HG03159 (cell line): ENCODE measurements around the gene PRKAG2.
"Not testable (repeated sequence)": the region's sequence is repeated elsewhere in the genome, so short reads cannot be mapped to it uniquely, and the experiment has no call there.

Experiments used
- ATAC-seq: cut with Tn5 transposase; IDR thresholded peaks from one replicate; pipeline ENCODE4 v1.9.1; 2021; ENCODE audit warnings: mild to moderate bottlenecking, moderate library complexity; ENCODE audit not compliant: unreplicated experiment

Gene PRKAG2

DNA sequence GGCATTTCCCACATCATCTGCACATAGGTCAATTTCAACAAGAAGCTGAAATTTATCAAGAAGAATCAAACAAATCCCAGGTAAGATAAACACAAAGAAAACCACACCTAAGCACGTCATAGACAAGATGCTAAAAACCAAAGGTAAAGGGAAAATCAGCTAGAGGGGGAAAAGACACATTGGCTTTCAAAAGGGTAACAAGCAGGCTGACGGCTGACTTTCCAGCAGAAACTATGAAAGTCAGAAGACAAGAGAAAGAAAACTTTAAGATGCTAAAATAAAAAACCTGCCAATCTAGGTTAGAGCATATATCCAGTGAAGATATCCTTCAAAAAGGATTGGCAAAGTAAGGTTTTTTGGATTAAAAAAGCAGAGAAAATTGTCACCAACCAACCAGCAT is 297.3 kb downstream of the PRKAG2 start:
- no peak for ATAC-seq

DNA sequence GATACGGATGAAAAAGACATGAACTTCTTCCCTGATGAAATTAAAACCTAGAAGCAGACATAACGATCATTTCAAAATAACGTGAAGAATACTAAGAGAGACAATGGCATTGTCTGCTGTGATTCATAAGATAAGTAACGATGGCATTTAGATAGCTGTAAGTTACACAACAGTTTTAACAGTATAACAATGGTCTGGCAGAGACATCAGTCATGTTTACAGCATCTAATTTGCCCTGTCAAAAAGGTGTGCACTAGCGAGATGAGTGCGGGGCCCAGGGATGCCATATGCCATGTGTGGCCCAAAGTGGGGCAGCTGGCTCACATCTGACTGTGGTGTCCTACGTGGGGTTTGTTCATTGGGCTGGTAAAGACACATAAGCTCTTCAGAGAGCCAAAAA is 301.5 kb downstream of the PRKAG2 start:
- no peak for ATAC-seq

DNA sequence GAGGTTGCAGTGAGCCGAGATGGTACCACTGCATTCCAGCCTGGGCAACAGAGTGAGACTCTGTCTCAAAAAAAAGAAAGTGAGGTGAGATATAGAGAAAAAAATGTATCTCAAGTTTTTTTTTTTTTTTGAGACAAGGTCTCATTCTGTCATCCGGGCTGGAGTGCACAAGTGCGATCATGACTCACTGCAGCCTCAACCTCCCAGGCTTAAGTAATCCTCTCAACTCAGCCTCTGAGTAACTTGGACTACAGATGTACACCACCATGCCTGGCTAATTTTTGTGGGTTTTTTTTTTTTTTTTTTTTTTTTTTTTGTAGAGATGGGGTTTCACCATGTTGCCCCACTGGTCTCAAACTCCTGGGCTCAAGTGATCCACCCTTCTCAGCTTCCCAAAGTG is 303.9 kb downstream of the PRKAG2 start:
- not testable (repeated sequence) for ATAC-seq

DNA sequence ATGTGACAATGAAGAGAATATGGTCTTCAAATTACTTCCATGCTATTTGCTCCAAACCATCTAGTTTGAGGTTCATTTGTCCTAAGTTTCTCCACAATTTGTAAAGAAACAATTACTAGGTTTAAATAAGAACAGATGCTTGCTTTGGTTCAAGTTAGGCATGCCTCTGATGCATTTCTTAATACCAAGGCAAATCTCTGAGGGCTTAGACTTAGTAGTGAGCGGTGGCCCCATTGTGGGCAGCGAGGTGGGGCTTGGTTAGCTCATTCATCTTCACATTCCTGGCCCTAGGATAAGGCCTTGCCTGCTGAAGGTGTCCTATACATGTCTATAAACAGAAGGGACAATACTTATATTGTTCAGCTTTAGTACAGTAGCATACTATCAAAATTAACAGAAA is 304.8 kb downstream of the PRKAG2 start:
- ATAC-seq = no peak

DNA sequence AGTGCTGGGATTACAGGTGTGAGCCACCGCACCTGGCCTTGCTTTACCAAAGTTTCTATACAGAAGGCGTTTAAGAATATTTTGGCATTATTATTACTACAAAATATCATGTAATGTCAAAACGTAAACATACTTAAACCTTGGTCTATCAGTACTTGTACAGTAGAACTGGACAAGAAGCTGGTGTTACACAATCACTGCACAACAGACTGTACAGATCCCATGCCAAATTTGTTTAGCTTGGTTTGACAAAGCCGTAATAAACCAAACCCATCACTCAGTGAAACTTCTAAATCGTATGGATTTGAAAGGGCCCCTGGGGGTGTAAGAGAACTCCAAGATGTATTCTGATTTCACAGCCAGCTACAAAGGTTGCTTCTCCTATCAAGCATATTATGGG is 305.4 kb downstream of the PRKAG2 start:
- ATAC-seq = no peak

DNA sequence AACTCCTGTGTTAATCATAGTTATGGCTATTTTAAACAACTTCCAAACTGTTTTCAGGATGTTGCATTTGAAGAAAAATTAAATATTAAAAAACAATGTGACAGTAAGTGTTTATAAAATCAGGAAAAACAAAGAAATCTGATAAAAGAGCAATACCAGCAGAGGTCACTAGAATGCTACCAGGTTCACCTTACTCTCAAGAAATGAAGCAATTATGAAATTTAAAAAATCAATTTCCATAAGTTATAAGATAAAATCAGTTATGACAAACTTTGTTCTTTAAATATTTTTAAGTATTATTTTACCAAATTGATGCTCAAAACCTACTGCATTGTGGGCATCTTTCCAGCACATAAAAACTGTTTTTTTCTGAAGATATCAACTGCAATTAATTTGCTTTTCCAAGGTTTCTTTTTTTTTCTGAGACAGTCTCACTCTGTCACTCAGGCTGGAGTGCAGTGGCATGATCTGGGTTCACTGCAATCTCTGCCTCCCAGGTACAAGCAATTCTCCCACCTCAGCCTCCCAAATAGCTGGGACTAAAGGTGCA is 306.5 kb downstream of the PRKAG2 start:
- no peak for ATAC-seq

DNA sequence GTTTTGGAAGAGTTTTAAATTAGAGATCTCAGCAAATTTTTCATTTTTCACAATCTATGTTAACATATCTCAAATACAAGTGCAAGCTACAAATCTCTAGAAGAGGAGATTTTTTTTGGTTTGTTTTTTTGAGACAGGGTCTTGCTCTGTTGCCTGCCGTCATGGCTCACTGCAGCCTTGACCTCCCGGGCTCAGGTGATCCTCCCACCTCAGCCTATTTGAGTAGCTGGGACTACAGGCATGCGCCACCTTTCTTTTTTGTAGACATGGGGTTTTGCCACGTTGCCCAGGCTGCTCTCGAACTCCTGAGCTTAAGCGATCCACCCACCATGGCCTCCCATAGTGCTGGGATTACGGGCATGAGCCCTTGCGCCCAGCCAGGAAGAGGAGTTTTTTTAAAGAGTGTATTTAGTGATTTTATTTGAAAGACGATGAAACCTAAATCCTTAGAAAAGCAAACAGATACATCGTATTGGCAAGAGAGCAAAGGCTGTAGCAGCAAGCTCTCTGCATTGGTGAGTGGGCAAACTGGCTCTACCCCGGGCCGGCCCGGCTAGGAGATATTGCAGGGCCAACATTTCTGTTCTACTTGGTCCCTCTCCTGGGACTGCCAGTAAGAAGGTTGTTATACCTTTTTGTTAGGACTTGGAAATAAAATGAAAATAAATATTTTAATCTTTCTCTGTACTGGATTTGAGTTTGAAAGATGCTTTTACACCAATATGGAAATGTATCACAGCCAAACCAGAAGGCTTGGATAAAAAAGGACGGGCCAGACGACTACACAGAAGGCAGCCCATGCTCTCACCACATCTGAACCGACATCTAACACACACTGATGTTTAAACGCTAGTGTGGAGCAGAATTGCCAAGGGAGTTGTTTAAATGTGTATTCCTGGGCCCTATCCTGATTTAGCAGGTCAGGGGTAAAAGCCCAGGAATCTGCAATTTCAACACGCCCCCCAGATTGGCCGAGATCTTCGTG is 307.7 kb downstream of the PRKAG2 start:
- no peak for ATAC-seq

DNA sequence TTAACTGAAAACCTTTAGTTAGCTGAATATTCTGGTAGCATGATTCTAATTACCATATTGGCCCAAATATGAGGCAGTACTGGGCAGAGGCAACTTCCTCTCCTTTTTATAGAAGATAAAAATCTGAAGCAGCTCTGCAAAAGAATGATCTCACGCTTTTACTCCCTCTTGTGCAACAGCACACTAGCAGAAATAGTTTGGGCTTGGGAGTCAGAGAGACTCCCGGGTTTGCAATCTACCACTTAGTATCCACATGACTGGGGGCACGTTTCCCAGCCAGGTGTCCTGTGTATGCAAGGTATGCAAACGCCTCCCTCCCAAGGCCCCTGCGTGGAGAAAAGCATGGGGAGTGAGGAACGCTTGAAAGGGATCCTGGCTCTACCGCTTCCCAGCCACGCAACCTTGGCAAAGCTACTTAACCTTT is 310.0 kb downstream of the PRKAG2 start:
- ATAC-seq = no peak

DNA sequence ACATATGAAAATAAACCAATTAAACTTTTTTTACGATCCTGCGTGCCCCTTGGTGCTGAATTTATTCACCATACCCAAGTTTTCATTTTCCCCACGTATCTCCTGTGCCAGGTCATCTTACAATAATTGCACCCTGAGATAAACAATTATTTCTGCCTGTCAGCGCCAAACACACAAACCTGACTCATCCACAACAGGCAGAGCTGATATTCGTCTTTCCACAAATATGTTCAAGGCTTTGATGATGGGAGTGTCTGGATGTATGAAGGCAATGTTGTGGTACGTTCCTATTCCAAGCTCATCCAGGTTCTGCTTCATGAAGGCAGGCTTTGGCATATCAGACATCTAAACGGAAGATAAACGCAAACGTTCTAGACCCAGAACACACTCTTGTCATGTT is 311.4 kb downstream of the PRKAG2 start:
- no peak for ATAC-seq

DNA sequence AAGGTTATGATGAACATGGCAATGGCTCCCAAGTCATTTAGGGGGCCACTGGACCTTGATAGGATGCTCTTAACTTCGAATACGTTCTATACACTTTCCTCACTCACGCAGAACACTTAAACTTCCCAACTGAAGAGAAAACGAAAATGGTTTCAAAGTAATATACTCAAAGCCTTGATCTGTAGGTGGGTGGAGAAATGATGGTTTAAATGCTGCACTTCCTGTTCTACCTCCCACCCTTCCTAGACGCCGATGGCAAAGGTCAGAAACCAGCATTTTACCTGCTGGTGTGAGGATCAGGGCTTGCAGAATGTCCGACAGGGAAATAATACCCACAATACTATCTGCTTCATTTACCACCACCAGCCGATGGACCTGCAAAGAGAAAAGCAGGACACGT is 316.7 kb downstream of the PRKAG2 start:
- no peak for ATAC-seq

DNA sequence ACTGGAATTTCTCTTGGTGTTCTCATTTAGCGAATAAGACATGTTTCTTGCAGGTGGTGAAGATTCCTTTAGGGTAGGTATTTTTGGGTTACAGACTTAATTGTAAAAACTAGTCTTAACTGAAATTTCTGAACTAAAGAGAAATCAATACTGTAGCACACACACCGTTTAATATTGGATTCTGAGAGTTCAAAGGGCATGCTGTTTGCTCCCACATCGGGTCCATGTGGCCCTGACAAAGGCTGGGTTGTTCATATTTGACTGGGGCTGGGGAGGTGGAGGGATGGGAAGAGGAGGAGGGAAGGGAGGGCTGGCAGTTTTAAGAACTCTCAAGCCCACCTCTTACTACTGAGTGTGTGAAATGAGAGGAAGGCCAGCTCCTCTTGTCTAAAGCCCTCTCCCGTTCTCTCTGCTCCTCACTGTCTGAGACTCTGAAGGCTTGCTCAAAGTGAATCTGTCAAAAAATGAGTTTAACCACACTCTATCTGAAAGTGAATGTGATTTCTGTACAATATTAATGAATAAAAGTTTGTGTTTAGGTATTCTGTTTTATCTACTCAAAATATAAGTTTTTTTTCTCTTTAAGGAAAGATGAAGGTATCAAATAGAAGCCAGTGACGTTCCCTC is 317.2 kb downstream of the PRKAG2 start:
- ATAC-seq = no peak

DNA sequence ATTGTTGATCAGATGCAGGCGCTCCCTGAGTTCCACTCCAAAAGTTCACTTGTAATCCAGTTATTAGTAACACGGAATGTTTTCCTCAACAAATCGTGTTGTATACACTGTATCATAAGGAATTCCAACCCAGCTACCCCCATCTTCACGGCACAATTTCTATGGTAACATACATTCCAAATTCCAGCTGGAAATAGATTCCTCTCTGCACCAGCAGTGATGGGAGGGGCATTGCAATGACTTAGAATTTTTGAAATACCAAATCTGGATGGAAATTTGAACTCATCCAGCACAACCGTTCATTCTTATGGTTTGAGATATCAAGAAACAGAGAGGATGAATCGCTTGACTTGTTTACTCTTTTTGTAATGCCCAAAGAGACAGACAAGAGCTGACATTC is 318.3 kb downstream of the PRKAG2 start:
- ATAC-seq = no peak

DNA sequence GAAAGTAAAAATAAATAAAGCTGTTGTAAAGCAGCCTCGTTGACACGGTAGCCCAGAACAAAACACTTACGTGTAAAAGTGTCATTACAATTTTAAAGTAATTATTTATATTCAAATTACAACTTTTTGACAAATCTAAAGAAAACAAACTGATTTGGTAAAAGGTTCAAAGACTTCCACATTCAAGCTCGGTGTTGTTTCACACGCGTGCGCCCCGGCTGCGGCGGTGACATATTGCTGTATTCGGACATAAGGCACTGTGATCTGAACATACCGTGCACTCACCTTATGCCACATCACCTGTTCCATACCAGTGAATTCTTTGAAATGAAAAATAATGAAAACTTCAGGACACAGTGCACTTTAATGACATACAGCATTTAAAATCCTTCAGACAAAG is 320.3 kb downstream of the PRKAG2 start:
- ATAC-seq = no peak

DNA sequence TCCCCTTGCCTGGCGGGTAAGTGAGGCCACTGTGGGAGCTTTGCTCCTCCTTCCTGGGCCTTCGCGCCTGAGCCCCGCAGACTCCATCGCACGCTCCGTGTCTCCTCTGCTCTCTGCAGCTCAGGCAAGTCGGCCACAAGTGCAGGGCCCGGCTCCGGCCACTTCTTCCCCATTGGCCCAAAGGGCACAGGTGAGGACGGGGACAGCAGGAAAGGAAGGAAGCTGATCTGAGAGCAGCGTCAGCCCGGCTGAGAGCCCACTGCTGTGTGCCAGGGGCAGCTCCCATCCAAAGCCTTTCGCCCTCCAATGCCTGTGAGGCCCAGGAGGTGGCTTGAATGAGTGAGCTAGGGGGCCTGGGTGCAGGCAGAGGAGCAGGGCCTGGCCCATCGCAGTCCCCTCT is 323.6 kb downstream of the PRKAG2 start:
- no peak for ATAC-seq

DNA sequence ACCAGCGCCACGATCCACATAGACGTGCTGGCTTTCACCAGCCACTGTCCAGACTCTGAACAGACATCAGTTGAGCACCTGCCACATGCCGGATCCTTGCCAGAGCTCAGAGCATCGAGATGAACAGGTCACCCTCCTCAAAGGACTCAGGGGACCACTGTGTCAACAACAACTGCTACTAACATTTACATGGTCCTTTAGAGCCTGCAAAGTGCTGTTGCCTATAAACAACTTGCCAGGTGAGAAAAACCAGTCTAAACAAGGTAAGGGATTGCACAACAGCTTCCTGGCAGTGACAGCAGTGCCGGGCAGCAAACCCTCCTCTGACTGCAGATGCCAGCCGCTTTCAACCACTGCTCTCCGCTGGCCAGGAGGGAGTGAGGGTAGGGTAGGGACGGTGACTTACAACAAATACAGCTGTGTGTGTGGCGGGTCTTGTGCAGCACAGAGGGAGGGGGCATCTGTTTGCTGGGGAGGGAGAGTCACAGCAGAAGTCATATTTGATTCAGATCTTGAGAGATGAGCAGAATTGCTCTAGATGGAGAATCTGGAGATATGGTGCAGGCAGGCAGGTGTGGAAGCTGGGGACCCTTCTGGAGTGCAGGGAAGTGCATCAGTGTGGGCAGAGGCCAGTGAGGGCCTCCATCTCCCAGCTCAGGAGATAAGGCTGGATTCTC is 324.4 kb downstream of the PRKAG2 start:
- no peak for ATAC-seq

DNA sequence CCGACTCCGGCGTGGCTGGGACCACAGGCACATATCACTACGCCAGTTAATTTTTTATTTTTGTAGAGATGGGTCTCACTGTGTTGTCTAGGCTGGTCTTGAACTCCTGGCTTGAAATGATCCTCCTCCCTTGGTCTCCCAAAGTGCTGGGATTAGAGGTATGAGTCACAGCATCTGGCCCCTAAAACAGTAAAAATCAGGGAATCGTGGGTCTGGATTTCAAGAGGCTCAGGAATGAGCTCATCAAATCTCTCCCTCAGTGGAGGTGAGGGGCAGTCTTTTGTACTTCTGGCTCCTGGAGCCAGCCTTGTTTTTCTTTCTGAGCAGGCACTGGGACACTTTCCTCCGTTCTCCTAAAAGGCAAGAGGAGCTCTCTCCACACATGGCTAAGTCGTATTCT is 325.1 kb downstream of the PRKAG2 start:
- no peak for ATAC-seq

DNA sequence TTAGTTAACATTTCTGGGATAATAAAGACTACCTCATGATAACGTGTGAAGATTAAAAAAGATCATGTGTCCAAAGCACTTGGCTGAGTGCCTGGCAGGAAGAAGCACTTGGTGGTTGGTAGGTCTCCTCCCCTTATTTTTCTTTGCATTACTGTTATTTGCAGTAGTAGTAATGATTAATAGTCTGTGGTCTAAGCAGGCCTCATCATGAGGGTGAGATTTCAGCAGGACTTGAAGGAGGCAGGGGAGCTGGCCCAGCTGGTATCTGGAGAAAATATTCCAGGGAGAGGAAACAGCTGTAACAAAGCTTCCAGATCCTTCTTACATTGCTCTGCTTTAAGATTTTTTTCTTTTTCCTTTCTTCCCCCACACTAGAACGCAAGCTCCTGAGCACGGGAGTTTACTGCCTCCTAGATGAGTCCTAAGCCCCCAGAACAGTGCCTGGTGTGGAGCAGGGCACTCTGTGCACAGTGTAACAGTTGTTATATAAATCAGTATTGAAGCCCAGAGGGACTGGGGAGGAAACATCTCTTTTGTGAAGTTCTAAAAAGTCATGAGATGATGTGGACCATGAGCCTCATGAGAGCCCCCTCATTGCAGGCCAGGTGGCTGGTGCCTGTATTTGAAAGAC is 326.1 kb downstream of the PRKAG2 start:
- no peak for ATAC-seq

DNA sequence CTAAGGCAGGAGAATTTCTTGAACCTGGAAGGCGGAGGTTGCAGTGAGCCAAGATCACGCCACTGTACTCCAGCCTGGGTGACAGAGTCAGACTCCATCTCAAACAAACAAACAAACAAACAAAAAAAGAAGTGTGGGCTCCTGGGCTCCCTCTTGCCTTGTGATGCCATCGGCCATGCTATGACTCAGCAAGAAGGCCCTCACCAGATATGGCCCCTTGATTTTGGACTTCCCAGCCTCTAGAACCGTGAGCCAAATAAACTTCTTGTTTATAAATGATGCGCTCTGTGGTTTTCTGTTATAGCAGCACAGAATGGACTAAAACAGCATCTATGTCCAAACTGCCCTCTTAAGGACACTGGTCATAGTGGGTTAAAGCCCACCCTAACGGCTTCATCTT is 327.3 kb downstream of the PRKAG2 start:
- no peak for ATAC-seq

DNA sequence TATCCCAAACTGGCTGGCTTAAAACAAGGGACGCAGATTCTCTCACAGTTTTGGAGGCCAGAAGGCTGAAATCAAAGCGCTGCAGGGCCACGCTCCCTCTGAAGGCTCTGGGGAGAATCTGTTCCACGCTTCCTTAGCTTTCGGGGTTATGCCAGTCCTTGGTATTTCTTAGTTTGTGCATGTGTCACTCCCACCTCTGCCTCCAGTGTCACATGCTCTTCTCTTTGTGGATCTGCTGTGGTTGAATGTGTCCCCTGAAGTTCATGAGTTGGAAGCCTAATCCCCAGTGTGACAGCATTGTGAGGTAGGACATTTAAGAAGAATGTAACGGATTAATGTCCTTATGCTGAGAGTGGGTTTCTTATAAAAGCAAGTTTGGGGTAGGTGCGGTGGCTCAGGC is 327.8 kb downstream of the PRKAG2 start:
- ATAC-seq = no peak

DNA sequence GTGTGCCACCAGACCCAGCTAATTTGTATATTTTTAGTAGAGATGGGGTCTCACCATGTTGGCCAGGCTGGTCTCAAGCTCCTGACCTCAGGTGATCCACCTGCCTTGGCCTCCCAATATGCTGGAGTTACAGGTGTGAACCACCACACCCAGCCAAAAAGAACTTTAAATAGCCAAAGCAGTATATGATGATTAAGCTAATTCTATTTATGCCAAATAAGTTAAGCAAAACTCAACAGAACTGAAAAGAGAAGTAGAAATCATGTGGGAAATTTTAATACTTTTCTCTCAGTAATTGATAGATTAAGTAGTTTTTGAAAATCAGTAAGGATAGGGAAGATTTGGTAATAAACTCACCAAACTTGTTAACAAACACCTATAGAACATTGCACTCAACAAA is 332.7 kb downstream of the PRKAG2 start:
- no peak for ATAC-seq

DNA sequence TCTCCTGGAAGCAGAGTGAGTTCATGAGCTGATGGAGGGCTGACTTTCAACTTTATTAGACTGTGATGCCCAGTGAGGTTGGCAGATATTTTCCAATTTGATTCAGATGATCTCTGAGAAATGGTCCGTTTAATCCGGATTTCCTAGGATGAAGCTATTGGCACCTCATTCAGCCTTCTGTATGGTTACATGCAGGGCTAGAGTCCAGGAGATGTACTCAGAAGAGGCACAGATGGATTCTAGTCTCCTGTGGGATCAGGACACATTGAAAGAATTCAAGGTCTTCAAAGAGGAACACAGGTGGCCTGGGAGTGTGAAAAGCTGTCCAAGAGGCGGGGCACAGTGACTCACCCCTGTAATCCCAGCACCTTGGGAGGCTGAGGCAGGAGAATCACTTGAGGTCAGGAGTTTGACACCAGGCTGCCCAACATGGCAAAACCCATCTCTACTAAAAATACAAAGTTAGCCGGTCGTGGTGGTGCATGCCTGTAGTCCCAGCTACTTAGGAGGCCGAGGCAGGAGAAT is 334.2 kb downstream of the PRKAG2 start:
- no peak for ATAC-seq
